Inflammatory macrophage (primary cell): Measurements from ENCODE around the gene COMT.
"Not testable (repeated sequence)": the region's sequence is repeated elsewhere in the genome, so short reads cannot be mapped to it uniquely, and the experiment has no call there.

Experiments
- DNase-seq, 2 donors: peaks; one replicate each; pipeline ENCODE4 v3.0.0-alpha.2; 2020 to 2022

Gene COMT

DNA sequence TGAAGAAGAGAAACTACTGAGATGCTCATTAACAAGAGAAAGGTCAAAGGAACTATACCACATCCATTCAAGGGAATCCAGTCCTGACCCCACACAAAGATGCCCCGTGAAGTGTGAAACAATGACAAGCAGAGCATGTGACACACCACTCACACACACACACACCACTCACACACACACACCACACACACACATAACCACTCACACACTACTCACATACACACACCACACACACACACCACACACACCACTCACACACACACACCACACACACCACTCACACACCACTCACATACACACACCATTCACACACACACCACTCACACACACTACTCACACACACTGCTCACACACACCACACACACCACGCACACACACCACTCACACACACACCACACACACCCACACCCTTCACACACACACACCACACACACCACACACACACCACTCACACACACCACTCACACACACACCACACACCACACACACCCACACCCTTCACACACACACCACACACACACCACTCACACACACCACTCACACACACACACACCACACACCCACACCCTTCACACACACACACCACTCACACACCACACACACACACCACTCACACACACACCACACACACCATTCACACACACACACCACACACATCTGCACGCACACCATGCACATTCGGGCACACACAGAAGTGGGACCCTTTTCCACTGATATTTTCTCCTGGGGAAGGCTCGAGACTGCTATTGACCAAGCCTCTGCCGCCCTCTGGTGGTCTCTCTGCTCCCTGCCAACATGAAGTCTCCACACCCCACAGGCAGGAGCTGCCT lies 32.0 kb upstream of the COMT start:
- peak; percentile 65 to 80 for DNase-seq

DNA sequence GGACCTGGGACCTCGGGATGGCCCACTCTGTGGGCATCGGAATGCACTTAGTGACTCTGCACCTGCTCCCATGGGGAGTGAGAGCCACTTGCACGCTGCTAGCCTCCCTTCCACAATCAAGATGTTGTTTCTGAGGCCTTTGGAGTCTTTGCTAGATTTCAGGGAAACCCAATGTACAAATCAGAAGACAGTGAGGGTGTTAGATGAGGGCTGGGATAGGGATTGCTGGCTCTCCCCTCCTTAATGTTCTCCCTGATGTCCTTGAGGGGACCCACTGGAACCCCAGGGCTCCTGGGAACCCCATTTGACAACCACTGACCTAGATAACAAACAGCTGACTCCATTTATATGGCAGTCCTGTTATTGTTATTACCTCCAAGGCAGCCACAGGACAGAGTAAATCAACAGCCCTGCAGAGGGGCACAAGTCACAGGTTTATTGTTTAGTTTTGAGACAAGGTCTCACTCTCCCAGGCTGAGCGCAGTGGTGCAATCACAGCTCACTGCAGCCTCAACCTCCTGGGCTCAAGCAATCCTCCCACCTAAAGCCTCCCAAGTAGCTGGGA lies 31.3 kb upstream of the COMT start:
- no peak for DNase-seq

DNA sequence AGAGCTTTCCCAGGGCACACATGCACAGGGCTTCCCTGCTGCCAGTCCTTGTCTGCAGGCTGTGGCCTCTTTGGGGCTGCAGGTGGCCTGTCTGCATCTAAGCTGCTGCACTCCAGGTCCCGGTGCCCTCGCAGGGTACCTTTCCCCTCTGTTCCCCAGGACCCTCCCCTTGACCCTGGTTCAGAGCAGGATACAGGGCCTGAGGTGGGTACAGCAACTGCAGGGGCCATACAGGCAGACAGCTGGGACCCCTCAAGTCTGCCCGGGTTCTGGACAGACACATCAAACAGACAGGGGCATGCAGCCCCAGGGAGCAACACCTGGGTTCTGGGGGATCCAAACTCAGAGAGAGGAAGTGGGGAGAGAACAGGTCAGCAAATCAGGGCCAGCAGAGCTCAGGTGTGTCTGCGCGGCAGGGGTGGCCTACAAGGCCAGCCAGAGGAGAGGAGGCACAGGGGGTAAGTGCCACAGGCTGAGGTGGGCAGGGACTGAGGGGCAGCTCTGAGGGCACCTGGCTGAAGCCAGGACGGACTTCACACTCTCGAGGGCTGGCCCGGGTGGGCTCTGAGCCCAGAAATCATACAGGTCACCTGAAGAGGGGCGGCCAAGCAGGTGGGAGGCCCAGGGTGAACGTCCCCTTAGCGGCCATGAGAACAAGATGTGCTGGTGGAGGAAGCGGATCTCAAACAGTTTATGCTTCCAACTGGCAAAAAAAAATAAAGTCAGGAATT lies 29.9 kb upstream of the COMT start:
- no peak for DNase-seq

DNA sequence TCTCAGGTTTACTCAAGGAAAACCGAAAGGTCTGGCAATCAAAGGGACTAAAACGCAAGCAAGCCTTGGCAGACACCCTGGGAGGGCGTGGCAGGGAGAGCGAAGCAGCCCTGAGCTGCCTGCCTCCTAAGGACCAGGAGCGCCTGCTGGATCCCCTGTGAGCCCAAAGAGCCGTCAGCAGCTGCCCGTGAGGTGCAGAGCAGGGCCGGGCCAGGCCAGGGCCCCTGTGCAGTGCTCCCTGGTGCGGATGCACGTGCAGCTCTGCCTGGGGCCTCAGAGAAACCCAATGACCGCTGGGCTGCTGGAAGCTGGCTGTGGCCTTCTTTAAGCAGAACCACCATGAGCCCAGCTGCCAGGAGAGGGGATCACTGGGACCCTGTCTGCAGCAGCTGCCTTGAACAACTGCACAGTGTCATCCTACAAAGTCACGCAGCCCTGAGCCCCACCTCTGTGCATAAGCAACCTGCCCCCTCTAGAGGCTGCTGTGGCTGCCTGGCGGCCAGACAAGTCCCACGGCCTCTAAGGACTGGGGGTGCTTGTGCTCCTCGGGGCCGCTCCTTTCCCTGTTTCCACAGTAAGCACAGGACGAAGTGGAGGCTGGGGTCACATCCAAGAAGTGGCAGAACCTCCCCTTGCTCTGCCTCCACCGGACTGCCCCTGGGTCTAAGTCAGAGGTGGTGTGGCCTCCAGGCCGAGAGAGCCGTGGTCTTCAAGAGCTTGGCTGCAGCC lies 29.1 kb upstream of the COMT start:
- no peak for DNase-seq

- no peak for DNase-seq
Measured at GRCh38 chr22:19913337-19913936, 28.1 kb upstream of the COMT start.

DNA sequence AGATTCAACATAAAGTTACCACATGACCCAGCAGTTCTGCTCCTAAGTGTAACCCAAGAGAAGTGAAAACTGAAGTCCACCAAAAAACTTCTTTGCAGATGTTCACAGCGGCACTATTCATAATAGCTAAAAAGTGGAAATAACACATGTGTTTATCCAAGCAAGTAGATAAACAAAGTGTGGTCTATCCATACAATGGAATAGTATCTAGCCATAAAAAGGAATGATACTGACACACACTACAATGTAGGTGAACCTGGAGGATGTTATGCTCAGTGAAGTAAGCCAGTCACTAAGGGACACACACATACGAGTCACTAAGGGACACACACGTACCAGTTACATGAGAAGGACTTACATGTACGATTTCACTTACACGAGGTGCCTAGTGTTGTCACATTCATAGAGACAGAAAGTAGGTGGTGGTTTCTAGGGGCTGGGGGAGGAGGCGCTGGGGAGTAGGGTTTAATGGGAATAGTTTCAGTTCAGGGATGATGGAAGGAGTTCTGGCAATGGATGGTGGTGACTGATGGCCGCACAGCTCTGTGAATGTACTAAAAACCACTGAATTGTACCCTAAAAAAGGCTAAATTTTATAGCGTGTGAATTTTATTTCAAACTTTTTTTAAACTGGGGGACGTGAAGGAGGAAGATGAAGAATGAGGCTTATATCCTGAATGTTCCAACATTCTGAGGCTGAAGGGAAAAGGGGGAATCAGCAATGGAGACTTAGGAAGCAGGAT lies 27.2 kb upstream of the COMT start:
- no peak for DNase-seq

DNA sequence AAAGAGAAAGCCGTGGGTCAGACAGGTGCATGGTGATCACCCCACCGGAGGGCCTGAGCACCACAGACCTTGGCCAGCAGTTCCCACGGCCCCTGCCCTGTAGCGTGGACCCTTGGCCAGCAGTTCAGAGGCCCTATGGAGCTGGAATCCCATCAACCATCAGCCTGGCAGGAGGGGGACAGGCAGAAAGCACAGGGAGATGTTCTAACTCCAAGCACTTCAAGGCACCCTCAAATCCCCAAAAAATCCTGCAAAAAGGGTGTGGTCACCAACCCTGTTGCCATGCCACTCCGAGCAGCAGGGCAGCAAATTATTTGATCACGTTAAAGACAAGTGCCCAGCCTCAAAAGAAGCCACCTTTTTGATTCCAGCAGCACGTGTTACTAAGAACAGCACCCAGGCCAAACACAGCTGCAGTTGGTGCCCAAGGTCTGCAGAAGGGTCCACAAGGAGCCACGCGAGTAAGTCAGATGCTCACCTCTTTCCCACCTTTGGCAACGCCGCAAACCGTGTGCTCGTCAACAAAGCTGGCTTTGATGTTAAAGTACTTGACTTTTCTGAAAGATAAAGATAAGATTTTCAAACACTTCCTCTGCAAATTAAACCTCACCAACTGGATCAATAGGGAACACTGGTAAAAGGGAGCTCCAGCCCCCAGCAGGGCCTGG lies 26.2 kb upstream of the COMT start:
- no peak for DNase-seq

- no peak for DNase-seq
Measured at GRCh38 chr22:19916006-19916405, 25.6 kb upstream of the COMT start.

- DNase-seq = no peak
Measured at GRCh38 chr22:19916941-19917340, 24.6 kb upstream of the COMT start.

DNA sequence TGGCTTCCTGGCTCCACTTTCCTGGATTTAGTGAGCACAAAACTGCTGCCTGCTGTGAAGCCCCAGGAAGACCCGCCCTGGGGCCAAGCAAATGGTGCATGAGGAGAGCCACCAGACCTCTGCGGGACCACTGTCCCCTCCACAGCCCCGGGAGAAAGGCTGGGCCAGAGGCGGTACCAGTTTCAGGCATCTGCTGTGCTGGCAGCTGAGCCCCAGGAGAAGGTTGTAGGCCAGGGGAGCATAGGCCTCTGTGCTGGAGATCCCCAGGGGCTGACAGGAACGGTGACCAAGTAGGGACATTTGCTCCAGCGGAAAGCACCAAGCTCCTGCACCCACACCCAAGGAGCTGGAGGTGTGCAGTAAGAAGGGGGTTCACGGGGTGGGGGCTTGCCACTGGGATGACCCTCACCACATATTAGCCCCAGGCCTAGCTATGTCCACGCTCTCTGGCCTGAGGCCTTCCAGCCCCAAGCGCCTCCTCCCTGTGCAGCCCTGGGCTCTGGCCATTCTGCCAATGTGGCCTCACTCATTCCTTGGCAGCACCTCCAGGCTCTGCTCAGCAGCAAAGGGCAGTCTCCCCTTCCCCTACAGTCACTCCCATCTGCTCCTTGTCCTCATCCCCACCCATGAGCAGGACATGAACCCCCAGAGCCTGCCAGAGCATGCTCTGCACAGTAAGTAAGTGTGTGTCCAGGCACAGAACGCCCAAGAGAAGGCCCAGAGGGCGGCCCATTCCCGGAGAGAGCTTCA lies 24.0 kb upstream of the COMT start:
- no peak for DNase-seq

DNA sequence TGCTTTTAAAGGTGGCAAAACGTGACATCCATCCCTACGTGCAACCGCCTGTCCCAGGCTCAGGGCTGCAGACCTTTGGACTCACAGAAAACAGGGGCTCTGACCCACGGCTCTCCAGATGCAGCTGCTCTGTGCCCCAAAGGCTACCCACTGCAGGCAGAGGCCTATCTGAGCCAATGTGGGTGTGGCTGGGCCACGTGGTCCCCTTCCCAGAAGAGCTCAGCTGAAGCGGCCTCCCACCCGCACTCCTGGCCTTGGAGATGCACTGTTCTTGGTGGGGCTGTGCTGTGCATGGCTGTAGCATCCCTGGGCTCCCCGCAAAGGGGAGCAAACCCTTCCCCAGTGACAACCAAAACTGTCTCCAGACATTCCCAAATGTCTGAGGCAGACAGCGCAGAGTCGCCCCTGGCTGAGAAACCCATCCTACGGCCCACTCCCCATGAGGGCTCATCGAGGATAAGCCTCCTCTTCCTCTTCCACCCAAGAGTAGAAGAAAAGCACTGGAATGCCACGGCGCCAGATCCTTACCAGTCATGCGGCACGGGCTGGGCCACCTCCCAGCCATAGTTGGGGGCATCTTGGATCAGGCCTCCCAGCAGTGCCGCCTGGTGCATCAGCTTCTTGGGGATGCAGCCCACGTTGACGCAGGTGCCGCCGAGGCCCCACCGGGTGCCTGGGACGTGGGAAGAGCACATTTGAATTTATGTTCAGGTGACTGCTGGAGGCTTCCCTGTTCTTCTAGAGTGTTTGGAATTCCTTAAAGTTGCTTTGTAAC lies 23.1 kb upstream of the COMT start:
- no peak for DNase-seq

DNA sequence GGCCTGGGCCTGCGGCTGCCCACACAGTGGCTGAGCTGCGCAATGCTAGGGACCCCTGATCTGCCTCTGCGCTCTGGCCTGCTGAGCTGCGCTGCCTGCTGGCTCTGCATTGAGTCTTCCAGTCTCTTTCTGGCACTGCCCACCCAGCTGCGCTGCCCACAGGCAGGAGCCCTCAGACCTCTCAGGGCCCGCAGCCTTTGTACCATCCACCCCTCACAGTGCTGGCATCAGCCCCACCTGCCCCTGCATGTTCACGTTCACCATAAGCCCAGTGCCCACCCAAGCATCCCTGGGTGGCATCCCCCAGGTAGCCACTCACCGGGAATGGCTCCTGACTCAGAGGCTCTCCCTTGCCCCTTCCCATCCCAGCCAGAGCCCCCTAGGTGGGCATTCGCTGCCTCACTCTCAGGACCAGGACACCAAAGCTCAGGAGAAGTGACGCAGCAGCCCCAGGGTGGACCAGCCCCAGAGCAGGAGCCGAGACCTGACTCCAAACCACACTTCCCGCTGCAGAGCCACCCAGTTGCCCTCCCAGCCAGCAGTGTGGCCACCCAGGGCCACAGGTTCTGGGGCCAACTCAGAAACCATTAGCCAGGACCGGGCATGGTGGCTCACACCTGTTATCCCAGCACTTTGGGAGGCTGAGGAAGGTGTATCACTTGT lies 21.7 kb upstream of the COMT start:
- DNase-seq = no peak

- no peak for DNase-seq
Measured at GRCh38 chr22:19921544-19922081, 20.0 kb upstream of the COMT start.

DNA sequence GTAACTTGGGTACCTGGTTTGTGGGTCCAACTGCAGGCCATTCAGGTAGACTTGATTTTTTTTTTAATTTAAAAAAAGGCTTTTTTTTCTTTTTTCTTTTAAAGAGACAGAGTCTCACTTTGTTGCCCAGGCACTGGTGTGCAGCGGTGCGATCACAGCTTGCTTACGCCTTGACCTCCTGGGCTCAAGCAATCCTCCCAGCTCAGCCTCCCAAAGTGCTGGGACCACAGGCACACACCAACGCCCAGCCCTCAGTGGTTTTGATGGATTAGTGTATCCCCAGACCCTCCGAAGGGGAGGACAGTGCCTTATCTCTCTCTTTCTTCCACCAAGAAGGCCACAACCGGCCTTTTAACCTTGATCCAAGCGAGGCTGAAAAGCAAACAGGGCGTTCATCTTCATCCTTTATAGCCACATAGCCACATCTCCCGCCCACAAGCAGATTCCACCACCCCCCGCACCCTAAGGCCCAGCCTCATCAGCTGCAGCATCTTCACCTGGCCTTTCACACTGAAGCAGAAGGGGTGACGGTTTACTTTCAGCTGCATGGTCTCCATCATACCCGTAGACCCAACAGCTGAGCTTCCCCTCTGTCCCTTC lies 17.6 kb upstream of the COMT start:
- no peak for DNase-seq

GRCh38 chr22:19926028-19926427 lies 15.5 kb upstream of the COMT start:
- DNase-seq = not testable (repeated sequence)

- DNase-seq = no peak
Measured at GRCh38 chr22:19927696-19928095, 13.9 kb upstream of the COMT start.

DNA sequence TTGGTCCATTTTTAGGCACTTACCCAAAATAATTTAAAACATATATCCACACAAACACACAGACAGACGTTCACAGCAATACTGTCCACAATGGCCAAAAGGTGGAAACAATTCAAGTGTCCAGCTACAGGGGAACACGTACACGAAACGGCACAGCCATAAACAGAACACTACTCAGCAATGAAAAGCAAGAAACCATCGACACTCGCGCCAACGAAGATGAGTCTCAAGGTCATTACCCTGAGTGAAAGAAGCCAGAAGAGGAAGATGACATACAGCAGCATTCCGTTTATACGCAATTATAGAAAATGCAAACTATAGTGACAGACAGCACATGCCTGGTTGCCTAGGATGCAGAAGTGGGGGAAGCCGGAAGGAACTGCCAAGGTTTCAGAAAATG lies 13.4 kb upstream of the COMT start:
- DNase-seq = peak; percentile 48 to 51
